IPS-NIHi7 (cell line): ENCODE results near the gene PADI2.

Experiments used
- DNase-seq: peaks from one replicate; pipeline ENCODE4 v3.0.0; 2012; ENCODE audit warnings: mixed read lengths; ENCODE audit errors: extremely low spot score

Gene PADI2

GRCh38 chr1:17055801-17056200 is 63.5 kb downstream of the PADI2 start:
- DNase-seq, result no peak

- DNase-seq, result peak; percentile 99
These were observed 65.4 kb downstream of the PADI2 start, which contains the start of gene SDHB for GRCh38 chr1:17053685-17054410. SDHB (minus strand) TSS chr1:17054032; CDS start chr1:17054019, 13 bp downstream.

- no peak for DNase-seq
These were observed 66.1 kb downstream of the PADI2 start for GRCh38 chr1:17053086-17053684.

- DNase-seq, result no peak
These were observed 66.6 kb downstream of the PADI2 start for GRCh38 chr1:17052641-17053040.

GRCh38 chr1:17052038-17052437 is 67.2 kb downstream of the PADI2 start:
- no peak for DNase-seq

- no peak for DNase-seq
These were observed 71.3 kb downstream of the PADI2 start for GRCh38 chr1:17047924-17048323.

GRCh38 chr1:17046334-17046657 is 73.0 kb downstream of the PADI2 start:
- no peak for DNase-seq

GRCh38 chr1:17045634-17046333 is 73.5 kb downstream of the PADI2 start:
- DNase-seq, result peak; percentile 61

GRCh38 chr1:17045150-17045549 is 74.1 kb downstream of the PADI2 start:
- no peak for DNase-seq

GRCh38 chr1:17043676-17044075 is 75.6 kb downstream of the PADI2 start:
- no peak for DNase-seq

GRCh38 chr1:17040135-17040534 is 79.1 kb downstream of the PADI2 start:
- DNase-seq, result no peak

GRCh38 chr1:17039522-17039921 is 79.7 kb downstream of the PADI2 start:
- no peak for DNase-seq

- no peak for DNase-seq
These were observed 85.8 kb downstream of the PADI2 start for GRCh38 chr1:17033481-17033880.

GRCh38 chr1:17032741-17033140 is 86.5 kb downstream of the PADI2 start:
- no peak for DNase-seq

GRCh38 chr1:17031436-17031835 is 87.8 kb downstream of the PADI2 start:
- no peak for DNase-seq

GRCh38 chr1:17030206-17030605 is 89.0 kb downstream of the PADI2 start:
- no peak for DNase-seq

- no peak for DNase-seq
These were observed 90.5 kb downstream of the PADI2 start for GRCh38 chr1:17028662-17029188.

GRCh38 chr1:17027900-17028299 is 91.4 kb downstream of the PADI2 start:
- DNase-seq, result no peak

GRCh38 chr1:17027403-17027802 is 91.8 kb downstream of the PADI2 start:
- no peak for DNase-seq

GRCh38 chr1:17024721-17025120 is 94.5 kb downstream of the PADI2 start:
- DNase-seq, result no peak

- no peak for DNase-seq
These were observed 95.7 kb downstream of the PADI2 start for GRCh38 chr1:17023573-17023972.

GRCh38 chr1:17023102-17023501 is 96.1 kb downstream of the PADI2 start:
- DNase-seq, result no peak

- DNase-seq, result no peak
These were observed 97.4 kb downstream of the PADI2 start for GRCh38 chr1:17021896-17022295.
